ENCODE data around the gene MBOAT2.
"Not testable (repeated sequence)": the region's sequence is repeated elsewhere in the genome, so short reads cannot be mapped to it uniquely, and the experiment has no call there.

MBOAT2 gene, protein sequence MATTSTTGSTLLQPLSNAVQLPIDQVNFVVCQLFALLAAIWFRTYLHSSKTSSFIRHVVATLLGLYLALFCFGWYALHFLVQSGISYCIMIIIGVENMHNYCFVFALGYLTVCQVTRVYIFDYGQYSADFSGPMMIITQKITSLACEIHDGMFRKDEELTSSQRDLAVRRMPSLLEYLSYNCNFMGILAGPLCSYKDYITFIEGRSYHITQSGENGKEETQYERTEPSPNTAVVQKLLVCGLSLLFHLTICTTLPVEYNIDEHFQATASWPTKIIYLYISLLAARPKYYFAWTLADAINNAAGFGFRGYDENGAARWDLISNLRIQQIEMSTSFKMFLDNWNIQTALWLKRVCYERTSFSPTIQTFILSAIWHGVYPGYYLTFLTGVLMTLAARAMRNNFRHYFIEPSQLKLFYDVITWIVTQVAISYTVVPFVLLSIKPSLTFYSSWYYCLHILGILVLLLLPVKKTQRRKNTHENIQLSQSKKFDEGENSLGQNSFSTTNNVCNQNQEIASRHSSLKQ

DNA sequence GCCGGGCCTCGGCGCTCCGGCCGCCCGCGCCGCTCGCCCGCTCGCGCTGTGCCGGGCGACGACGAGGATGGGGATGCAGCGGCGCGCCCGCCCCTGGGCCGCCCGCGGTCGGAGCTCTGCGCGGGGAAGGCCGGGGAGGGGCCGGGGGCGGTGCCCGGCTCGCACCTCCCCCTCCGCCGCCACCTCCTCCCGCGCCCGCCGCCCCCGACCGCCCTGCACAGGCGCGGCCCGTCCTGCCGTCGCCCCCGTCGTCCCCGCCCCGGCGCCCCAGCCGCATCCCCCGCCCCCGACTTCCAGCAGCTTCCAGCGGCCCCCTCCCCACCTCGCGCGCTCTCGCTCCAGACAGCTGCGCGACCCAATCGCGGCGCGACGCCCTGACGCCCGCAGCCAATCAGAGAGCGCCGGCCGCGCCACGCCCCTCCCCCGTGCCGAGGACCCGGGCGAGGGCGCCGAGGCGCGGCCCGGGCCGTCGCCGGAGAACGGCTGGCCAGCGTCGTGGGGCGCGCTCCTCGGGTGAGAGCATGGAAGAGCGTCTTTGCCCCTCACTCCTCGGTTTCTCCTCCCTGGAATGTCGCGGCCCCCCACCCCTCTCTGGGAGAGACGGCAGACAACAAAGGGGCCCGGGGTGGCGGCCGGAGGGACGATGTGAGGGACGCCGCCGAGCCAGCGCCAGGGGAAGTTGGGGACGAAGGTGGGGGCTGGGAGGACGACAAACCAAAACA lies at the start of gene MBOAT2:
Gene MBOAT2, minus strand, starts transcription at position 69 of the 722 bp plus-strand sequence. CDS start 70 bp downstream, outside the sequence.
- DNase-seq, result peak; percentile 69

DNA sequence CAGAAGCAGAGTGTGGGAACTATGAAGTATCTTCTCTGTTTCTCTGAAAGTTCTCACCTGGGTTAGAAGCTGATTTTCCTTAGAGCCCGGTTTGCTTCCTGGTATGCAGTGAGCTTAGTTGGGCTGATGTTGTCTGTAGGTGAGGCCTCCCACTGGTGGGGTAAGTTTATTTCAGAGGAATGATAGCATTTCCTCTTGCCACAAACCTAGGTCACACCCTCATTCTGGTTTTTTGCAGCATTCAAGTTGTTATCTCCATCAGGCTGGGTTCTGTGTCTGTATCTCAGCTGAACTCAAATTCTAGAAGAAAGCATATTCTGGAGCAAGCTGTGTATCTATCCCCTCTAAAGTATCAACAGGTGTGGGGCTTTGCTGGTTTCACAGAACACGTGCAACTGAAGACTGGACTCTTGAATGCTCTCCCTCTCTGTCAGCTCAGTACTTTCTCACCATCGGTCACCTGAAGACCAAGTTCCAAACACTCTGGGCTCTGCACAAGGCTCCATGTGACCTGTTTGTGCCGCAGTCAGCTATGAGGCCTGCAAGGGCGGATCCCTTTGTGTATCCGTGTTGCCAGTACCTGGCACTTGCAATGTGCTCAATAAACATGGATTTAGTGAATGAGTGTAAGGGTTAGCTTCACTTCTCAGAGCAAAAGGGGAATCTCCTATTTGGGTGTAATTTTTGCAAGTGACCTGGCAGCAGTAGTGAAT lies 49.5 kb upstream of the MBOAT2 start:
- no peak for DNase-seq

DNA sequence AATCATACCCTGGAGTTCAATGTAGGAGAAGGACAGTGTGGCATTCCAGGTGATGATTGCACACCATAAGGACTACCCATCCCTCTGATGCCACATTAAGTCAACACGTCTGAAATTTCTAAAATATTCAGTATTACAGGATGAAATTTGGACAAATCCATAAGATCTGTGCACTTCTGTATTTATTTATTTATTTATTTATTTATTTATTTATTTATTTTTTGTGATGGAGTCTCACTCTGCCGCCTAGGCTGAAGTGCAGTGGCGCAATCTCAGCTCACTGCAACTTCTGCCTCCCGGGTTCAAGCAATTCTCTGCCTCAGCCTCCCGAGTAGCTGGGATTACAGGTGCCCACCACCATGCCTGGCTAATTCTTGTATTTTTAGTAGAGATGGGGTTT lies 48.0 kb upstream of the MBOAT2 start:
- not testable (repeated sequence) for DNase-seq

DNA sequence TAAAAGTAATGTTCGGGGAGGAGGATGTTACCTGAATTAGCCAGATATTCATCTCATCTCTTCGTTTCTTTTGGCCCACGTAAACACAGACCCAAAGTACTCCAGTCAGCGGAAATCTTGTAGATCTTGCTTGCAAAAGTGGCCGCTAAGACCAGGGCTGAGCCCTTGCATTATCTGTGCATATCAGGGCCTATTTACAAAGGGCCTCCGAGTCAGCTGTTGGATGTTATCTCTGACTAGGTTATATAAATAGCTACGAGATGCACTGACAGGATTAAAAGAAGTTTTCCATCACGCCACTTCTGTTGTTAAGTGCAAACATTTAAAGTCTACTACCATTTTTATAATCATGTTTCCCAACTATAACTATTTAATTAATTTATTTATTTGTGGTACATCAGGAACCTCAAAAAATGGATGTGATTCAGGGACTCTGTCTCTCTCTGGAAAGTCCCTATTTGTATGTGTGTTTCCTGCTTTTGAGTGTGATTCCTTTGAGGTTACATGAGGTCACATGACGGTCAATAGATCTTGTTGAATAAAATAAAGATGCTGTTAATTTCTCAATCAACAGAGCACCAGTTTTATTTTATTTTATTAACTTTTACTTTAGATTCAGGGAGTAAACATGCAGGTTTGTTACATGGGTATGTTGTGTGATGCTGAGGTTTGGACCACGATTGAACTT lies 46.8 kb upstream of the MBOAT2 start:
- no peak for DNase-seq

DNA sequence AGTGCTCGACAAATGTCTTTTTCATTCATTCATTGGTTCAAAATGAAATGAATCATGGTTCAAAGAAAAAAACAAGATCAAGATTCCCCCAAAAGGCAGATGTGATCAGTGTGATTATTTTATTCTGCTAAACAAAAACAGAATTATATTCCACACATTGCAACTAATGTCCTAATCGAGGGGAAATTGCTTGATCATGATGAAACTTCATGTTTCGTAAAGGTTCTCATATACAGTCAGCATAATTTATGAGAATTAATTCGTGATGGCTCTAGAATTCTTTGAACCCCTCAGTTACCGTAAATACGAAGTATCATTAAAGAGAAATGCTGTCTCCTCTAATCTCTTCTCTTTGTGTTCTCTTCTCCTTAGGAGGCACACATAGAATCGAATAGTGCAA lies 42.1 kb upstream of the MBOAT2 start:
- DNase-seq, result no peak

DNA sequence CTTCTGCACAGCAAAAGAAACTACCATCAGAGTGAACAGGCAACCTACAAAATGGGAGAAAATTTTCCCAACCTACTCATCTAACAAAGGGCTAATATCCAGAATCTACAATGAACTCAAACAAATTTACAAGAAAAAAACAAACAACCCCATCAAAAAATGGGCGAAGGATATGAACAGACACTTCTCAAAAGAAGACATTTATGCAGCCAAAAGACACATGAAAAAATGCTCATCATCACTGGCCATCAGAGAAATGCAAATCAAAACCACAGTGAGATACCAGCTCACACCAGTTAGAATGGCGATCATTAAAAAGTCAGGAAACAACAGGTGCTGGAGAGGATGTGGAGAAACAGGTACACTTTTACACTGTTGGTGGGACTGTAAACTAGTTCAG lies 40.0 kb upstream of the MBOAT2 start:
- DNase-seq, result not testable (repeated sequence)

DNA sequence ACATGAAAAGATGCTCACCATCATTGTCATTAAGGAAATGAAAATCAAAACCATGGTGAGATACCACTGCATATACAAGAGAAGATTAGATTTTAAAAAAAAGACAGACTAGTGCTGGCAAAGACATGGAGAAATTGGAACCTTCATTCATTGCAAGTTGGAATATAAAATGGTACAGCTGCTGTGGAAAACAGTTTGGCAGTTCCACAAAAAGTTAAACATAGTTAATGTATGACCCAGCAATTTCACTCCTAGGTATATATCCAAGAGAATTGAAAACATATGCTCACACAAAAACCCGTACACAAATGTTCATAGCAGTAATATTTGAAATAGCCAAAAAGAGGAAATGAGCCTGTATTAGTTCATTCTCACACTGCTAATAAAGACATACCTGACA lies 33.7 kb upstream of the MBOAT2 start:
- no peak for DNase-seq

DNA sequence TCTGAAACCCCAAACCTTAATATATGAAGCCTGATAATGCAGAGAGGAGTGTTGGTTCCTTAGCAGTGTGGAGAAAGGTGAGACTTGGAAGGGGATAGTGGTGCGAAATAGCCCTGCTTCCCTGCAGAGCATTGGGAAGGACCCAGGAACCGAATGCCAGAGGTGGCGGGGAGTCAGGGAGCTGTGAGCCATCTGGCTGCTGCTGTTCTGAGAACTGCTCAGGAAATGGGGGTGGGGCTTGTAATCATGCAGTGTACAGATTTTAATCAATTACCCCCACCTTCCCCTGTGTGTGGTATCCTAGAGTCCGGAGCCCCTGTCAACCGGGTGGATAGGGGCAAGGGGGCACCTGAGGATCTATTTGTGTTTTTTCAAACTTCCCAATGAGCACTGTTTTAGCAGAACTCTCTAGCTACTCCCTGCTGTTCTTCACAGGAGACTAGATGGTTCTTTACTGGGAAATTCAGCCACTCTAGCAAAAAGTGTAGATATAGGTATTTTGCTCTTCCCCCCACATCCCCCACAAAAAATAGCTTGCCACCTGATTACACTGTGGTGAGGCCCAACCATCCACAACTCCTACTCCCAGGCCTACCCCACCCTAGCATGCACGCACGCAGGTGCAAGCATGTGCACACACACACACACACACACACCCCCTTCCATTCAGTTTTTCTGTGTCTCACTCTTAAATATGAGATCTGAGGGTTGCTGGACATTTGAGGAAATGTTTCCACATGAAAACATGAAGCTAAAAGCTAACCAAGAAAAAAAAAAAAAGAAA lies 30.1 kb upstream of the MBOAT2 start:
- DNase-seq, result no peak

DNA sequence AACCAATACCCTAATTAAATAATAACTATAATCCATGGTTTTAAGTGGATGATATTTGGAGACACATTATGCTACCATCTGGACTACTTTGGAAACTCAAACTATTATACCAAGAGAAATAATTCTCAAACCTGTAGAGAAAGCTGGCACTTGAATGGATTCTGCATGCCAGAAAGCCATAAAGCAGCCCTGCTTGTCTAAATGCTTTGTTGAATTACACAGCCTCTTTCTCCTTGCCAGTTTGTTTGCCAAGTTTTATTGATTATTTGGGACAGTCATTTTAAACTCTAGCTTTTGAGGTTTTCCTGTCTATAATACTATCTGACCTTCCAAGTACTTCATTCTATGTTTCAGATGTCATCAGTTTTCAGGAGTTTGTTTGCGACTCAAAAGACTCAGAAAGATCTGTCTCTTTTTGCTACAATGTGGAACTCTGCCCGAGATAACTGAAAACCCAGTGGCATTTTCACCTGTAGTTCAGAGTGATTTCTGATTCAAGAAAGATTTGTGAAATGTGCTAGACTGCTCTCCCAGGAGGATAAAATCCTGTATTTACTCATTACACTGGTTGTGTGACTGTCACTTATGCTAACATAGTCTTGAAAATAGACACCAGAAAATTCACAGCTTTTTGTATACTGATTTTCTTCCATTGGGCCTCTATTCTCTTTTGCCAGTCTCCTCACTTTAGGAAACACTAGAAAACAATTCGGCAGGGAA lies 29.2 kb upstream of the MBOAT2 start:
- DNase-seq, result no peak

DNA sequence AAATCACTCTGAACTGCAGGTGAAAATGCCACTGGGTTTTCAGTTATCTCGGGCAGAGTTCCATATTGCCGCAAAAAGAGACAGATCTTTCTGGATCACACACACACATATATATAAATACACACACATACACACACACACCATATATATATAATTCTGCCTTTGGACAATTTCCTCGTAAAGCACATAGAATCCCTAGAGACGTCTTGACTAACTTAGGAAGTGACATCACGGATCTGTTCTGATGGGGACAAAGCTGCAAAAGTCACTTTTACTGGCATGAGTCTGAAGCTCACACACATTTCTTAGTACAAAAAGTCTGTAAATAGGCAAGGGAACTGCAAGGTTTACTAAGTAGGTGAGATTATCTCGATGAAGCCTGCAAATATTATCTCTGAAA lies 28.6 kb upstream of the MBOAT2 start:
- no peak for DNase-seq

DNA sequence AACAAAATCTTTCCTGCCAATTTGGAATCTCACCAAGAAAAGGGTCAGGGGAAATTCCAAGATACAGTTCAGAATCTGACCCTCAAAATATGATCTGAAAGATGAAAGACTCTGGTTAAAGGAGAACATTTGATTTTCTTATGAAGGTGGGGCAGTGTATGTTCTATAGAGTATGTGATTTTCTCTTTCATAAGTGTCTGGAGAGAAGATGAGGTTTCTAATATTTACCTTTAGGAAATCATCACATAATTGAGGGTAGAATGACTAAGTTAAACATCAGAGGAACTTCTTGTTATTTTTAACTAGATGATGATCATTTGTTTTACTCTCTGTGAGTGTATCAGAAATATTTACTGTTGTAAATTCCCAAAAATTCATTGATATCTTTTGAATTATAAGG lies 27.8 kb upstream of the MBOAT2 start:
- DNase-seq, result no peak

DNA sequence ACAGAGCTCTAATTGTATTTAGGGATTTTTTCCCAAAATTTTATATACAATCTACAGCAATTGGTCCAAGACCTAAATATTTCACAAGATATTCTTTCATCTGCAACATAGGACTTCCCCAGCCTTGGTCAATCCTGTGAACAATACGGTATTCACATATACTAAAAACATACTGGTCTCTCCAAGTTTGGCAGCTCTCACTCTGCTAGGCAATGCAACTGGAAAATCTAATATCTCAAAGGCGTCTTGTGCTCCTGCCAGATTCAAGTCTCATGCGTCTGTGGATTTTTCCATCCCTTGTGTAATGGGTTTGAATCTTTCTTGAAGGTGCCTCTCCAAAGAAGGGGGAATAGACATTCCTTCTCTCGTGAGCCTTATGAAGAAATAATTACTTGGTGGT lies 27.4 kb upstream of the MBOAT2 start:
- no peak for DNase-seq

DNA sequence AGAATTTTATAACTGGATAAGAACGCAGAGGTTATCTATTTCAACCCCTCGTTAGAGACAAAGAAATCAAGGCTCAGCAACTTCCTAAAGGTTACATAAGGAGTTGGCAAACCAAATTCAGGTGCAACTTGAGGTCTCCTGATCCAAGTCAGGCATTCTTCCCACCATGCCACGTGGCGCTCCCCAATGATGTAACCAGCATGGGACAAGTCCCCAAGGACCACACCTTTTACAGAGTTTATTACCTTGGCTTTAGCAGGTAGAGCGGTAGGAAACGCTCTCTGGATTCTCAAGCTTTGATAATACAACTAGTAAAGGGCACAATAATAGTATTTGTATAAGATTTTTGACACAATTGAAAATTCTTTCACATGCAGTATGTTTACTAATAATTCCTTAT lies 26.7 kb upstream of the MBOAT2 start:
- no peak for DNase-seq

DNA sequence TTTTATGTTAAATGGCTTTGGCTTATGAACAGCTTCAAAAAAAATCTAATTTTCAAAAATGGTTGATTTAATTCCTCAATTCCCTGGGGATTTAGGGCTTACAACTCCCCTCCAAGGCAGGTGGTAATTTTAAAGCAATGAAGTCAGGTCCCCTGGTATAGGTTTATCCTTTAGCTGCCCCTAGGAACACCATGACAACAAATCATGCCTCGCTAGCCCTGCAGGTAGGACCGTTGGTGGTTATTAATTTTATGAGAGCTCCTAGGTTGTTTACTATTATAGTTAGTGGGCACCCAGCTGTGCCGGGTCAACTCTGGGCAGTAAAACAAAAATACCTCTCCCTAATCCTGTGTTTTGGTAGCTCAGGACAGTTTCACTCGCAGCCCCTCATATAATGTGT lies 26.2 kb upstream of the MBOAT2 start:
- no peak for DNase-seq

DNA sequence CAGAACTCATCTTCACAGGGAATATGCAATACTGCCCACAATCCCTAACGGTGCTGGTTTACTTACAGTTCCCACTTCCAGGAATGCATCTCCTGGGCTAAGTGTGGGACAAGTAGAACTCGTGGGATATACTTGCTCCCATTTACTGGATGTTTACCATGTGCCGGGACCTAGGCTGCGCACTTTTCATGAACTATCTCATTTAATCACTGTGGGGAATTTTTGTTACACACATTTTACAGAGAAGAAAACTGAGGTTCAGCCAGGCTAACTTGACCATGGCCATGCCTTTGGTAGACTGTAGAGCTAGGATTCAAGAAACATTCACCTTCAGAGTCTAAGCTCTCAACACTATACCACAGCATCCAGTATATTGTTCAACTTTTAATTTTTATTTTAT lies 24.4 kb upstream of the MBOAT2 start:
- DNase-seq, result no peak

DNA sequence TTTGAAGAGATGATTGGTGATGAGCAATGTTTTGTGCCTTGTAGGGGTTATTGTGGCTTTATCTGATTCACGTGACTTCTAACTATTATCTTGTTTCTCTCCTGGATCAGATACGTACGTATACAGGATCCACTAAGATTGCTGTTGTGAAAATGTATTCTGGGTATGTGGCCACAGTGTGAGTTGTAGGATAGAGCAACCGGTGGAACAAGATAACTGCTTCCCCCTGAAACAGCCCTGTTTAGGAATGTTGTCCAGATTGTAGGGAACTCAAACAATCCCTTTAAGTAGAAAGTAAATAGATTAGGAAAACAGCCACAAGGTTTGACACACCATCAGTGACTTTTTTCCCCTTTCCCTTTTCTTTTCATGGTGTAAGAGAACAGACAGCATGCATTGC lies 22.3 kb upstream of the MBOAT2 start:
- no peak for DNase-seq

DNA sequence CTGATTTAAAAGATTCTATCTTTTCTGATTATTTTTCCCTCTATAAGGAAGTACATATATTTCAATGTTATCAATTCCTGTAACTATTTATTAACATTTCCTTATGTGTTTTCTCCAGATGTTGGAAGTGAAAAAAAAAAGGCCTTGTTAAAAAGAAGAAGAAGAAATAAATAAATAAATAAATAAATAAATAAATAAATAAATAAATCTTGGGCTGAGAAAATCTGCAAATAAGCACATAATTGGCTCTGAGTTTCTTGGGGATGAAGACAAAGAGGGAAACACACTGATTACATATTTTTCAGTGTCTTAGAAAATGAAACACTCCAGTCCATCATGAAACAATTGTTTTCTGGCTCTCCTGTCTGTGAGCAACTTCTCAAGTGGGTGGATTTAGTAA lies 21.1 kb upstream of the MBOAT2 start:
- no peak for DNase-seq

DNA sequence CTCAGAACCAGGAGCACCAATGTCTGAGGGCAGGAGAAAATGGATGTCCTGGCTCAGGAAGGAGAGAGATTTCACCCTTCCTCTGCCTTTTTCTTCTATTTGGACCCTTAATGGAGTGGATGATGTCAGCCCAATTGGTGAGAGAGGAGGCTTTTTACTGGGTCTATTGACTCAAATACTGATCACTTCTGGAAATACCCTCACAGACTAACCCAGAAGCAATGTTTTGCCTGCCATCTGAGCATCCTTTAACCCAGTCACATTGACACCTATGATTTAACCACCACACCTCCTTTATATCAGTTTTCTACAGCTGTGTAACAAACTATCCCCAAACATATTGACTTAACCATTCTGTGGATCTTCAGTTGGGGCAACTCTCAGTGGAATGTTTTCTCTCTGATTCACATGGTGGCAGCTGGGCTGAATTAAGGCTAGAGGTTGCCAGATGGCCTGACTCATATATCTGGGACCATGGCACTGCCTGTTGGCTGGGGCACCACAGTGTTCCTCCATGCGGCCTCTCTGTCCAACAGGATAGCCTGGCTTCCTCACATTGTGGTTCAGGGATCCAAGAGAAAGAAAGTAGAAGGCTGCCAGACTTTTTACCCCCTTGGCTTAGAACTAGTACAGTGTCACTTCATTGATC lies 18.2 kb upstream of the MBOAT2 start:
- DNase-seq, result no peak

DNA sequence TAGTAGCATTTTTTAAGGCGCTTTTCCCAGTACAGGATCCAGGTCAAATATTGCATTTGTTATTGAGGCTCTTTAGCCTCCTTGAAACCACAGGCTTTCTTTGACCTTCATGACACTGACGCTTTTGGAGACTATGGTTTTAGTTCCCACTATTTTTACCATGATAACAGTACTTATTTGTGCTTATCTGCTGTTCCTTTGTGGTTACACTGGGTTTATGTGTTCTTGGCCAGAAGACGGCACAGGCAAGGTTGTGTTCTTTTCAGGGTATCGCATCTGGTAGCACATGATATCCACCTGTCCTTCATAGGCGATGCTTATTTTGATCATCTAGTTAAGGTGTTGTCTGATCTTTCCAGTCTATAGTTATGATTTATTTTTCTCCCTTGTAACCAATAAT lies 16.8 kb upstream of the MBOAT2 start:
- DNase-seq, result no peak

DNA sequence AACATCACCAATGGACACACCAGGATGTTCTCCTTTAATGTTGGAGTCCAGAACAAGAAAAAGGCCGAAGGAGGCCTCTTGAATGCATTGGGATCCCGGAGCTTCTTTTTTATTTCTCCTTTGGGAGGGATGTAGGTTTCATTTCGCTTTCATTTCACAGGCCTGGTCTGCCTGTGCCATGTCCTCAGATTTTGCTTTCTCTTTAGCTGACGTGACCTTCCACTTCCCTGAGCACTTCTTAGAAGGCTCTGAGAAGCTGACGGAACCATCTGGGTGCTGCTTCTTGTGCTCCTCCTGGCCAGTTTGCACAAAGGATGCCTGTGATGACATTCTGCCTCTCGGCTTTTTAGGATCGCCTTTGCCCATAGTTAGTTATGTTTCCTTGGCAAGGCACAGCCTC lies 15.1 kb upstream of the MBOAT2 start:
- no peak for DNase-seq

DNA sequence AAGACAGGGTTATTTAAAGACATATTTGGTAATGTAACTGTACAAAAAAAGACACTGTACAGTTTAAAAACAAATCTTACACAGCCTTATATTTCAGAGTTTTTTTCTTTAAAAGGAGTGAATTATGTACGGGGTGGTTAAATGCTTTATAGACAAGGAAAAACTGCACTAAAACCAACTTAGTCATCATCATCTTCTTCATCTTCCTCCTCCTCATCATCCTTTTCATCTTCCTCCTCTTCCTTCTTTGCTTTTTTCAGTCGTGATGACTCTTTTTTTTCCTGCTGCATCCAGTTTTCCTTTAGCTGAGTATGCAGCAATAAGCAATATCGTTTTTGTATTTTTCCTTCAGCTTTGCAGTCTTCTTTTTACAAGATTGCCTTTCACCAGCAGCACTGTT lies 14.6 kb upstream of the MBOAT2 start:
- DNase-seq, result no peak
